Nephron progenitor cell (in vitro differentiated cells): ENCODE measurements around the gene GNG13.

Experiments used
- DNase-seq: peaks from one replicate; pipeline ENCODE4 v3.0.0; 2021
- H3K27ac Mint-ChIP-seq: 2 replicates; pipeline ENCODE4 v1.8.0; 2021; ENCODE audit warnings: mild to moderate bottlenecking, moderate library complexity, mixed read lengths
- H3K27me3 Mint-ChIP-seq: 2 replicates; pipeline ENCODE4 v1.8.0; 2021; ENCODE audit warnings: mild to moderate bottlenecking, low read depth, mixed read lengths; ENCODE audit not compliant: poor library complexity
- H3K36me3 Mint-ChIP-seq: 2 replicates; pipeline ENCODE4 v1.8.0; 2021; ENCODE audit warnings: low read depth, mixed read lengths
- H3K4me1 Mint-ChIP-seq: 2 replicates; pipeline ENCODE4 v1.8.0; 2021; ENCODE audit warnings: mixed read lengths
- H3K4me3 Mint-ChIP-seq: 2 replicates; pipeline ENCODE4 v1.8.0; 2021; ENCODE audit warnings: mild to moderate bottlenecking, moderate library complexity, mixed read lengths
- H3K9me3 Mint-ChIP-seq: 2 replicates; pipeline ENCODE4 v1.8.0; 2021; ENCODE audit warnings: mild to moderate bottlenecking, moderate library complexity, mixed read lengths
- CTCF ChIP-seq: fragments of 200-600 bp; sonication (generic); IDR thresholded peaks from 2 replicates; pipeline ENCODE4 v1.5.0; 2021; ENCODE audit warnings: antibody characterized with exemption

The GNG13 gene

GRCh38 chr16:770411-770810 lies 30.1 kb downstream of the GNG13 start:
- peaks cover 10% of the 10 kb centered on the region for H3K4me1 Mint-ChIP-seq
- no peak for DNase-seq
- H3K9me3 Mint-ChIP-seq = no peaks in the 10 kb centered on the region
- no peaks in the 10 kb centered on the region for H3K36me3 Mint-ChIP-seq
- H3K4me3 Mint-ChIP-seq = no peak overlapping the region
- no peaks in the 10 kb centered on the region for H3K27me3 Mint-ChIP-seq
- no peak for TF ChIP-seq CTCF
- no peak overlapping the region for H3K27ac Mint-ChIP-seq

GRCh38 chr16:769934-770333 lies 30.6 kb downstream of the GNG13 start:
- Mint-ChIP-seq H3K27ac (no peak overlapping the region), H3K27me3 (no peaks in the 10 kb centered on the region), H3K4me1 (peaks cover 10% of the 10 kb centered on the region), H3K36me3 (no peaks in the 10 kb centered on the region), H3K4me3 (no peak overlapping the region), H3K9me3 (no peaks in the 10 kb centered on the region)
- no peak for TF ChIP-seq CTCF
- no peak for DNase-seq

GRCh38 chr16:769184-769784 lies 31.2 kb downstream of the GNG13 start:
- no peak overlapping the region for H3K27ac Mint-ChIP-seq
- H3K9me3 Mint-ChIP-seq = no peaks in the 10 kb centered on the region
- H3K4me1 Mint-ChIP-seq = peaks cover 10% of the 10 kb centered on the region
- H3K4me3 Mint-ChIP-seq = no peak overlapping the region
- TF ChIP-seq CTCF = no peak
- H3K27me3 Mint-ChIP-seq = no peaks in the 10 kb centered on the region
- no peaks in the 10 kb centered on the region for H3K36me3 Mint-ChIP-seq
- DNase-seq = no peak

- Mint-ChIP-seq H3K9me3 (no peaks in the 10 kb centered on the region), H3K27me3 (no peaks in the 10 kb centered on the region), H3K36me3 (no peaks in the 10 kb centered on the region), H3K27ac (no peak overlapping the region), H3K4me3 (no peak overlapping the region), H3K4me1 (peaks cover 10% of the 10 kb centered on the region)
- TF ChIP-seq CTCF = no peak
- no peak for DNase-seq
Observed at GRCh38 chr16:768428-768827, 32.1 kb downstream of the GNG13 start.

GRCh38 chr16:767743-768235 lies 32.7 kb downstream of the GNG13 start:
- Mint-ChIP-seq H3K27me3 (no peaks in the 10 kb centered on the region), H3K4me3 (no peak overlapping the region), H3K27ac (no peak overlapping the region), H3K9me3 (no peaks in the 10 kb centered on the region), H3K4me1 (peaks cover 12% of the 10 kb centered on the region), H3K36me3 (no peaks in the 10 kb centered on the region)
- no peak for DNase-seq
- TF ChIP-seq CTCF = no peak
